Neural crest cell (in vitro differentiated cells): ENCODE results near the gene RASEF. TPM values are rescaled to one million over a fixed set of nuclear protein-coding genes. Genes with fewer than 3 reads are reported as not detected.

Experiments
- DNase-seq: peaks from one replicate; pipeline ENCODE4 v3.0.0; 2021; ENCODE audit warnings: low read depth, mixed read lengths, low spot score
- H3K27ac Mint-ChIP-seq: one replicate; pipeline ENCODE4 v1.8.0; 2021; ENCODE audit warnings: mild to moderate bottlenecking, mixed read lengths; ENCODE audit not compliant: unreplicated experiment
- H3K27me3 Mint-ChIP-seq: 2 replicates; pipeline ENCODE4 v1.8.0; 2021; ENCODE audit warnings: low read depth, mild to moderate bottlenecking, mixed read lengths
- H3K36me3 Mint-ChIP-seq: 2 replicates; pipeline ENCODE4 v1.8.0; 2021; ENCODE audit warnings: low read depth, mild to moderate bottlenecking, mixed read lengths
- H3K4me1 Mint-ChIP-seq: 2 replicates; pipeline ENCODE4 v1.8.0; 2021; ENCODE audit warnings: mixed read lengths
- H3K4me3 Mint-ChIP-seq: one replicate; pipeline ENCODE4 v1.8.0; 2021; ENCODE audit warnings: mild to moderate bottlenecking, mixed read lengths
- H3K9me3 Mint-ChIP-seq: 2 replicates; pipeline ENCODE4 v1.8.0; 2021; ENCODE audit warnings: mixed read lengths
- total RNA-seq: library from RNA; stranded (reverse); gene quantifications from 2 replicates; pipeline ENCODE4 v1.2.1, GENCODE V29; 2021
- TF ChIP-seq, protein P1 (sequence below): fragments of 200-600 bp; sonication (generic); conservative IDR thresholded peaks from 2 replicates; pipeline ENCODE4 v1.5.0; 2021; ENCODE audit warnings: antibody characterized with exemption, mild to moderate bottlenecking

RASEF gene
- total RNA-seq, 1 donor from 2014 or later, result 0.16 TPM

DNA sequence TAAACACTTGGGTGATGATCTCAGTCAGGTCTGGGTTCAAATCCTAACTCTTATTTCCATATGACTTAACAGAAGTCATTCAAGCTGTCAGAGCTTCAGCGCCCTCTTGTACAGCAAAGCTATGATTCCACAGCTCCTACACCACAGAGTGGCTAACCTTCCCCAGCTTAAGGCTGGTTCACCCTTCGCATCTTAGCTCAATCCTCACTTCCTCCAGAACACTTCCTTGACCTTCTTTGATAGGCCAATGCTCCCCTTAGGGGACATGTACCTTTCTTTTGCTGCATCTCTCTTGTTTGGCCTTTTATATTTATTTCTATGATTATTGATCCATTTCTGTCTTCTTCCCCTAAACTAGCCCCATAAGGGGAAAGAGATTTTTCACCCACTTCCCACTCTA, 57.0 kb downstream of the RASEF start:
- TF ChIP-seq, protein P1, sequence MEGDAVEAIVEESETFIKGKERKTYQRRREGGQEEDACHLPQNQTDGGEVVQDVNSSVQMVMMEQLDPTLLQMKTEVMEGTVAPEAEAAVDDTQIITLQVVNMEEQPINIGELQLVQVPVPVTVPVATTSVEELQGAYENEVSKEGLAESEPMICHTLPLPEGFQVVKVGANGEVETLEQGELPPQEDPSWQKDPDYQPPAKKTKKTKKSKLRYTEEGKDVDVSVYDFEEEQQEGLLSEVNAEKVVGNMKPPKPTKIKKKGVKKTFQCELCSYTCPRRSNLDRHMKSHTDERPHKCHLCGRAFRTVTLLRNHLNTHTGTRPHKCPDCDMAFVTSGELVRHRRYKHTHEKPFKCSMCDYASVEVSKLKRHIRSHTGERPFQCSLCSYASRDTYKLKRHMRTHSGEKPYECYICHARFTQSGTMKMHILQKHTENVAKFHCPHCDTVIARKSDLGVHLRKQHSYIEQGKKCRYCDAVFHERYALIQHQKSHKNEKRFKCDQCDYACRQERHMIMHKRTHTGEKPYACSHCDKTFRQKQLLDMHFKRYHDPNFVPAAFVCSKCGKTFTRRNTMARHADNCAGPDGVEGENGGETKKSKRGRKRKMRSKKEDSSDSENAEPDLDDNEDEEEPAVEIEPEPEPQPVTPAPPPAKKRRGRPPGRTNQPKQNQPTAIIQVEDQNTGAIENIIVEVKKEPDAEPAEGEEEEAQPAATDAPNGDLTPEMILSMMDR, result no peak
- H3K36me3 Mint-ChIP-seq, result no peaks in the 10 kb centered on the region
- no peak for DNase-seq
- H3K4me3 Mint-ChIP-seq, result no peak overlapping the region
- H3K4me1 Mint-ChIP-seq, result no peaks in the 10 kb centered on the region
- no peak overlapping the region for H3K27ac Mint-ChIP-seq
- H3K27me3 Mint-ChIP-seq, result no peaks in the 10 kb centered on the region
- H3K9me3 Mint-ChIP-seq, result no peaks in the 10 kb centered on the region

DNA sequence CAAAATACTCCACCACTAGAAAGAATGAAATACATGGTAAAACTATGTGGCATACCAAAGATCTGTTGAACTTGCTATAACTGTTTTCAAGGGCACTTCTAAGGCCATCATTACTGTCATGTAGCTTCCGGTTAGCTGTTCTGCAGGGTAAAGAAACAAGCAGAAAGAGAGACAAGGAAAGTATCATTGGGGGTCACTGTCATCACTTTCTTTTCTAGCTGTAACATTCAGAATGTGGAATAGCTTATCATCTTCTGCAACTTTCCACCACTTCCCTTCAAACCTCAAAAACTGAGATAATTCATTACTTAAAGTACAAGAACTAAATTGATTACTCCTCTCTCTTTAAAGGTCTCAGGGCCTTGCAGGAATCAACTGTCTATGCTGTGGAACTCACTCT, 57.6 kb downstream of the RASEF start:
- DNase-seq, result no peak
- no peaks in the 10 kb centered on the region for H3K9me3 Mint-ChIP-seq

DNA sequence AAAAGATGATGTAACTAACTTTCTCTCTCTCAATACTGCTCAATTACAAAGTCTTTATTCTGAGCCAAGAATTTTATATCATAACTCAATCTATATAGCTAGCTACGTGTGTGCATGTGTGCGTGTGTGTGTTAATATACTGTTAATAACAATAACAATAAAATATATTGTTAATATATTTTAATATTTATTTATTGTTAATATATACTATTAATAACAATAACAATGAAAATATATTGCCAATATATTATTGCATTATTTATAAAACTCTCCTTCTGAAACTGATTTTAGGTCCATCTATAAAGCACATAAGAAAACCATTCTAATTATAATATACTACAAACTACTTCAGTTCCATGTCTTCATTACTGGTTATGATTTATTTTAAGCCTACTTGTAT, 60.6 kb downstream of the RASEF start:
- no peaks in the 10 kb centered on the region for H3K9me3 Mint-ChIP-seq
- TF ChIP-seq, protein P1, result no peak
- H3K27ac Mint-ChIP-seq, result no peak overlapping the region
- no peaks in the 10 kb centered on the region for H3K4me1 Mint-ChIP-seq
- H3K36me3 Mint-ChIP-seq, result no peaks in the 10 kb centered on the region
- no peak for DNase-seq
- H3K4me3 Mint-ChIP-seq, result no peak overlapping the region
- H3K27me3 Mint-ChIP-seq, result no peaks in the 10 kb centered on the region

More for the DNA sequence above, 57.6 kb downstream of the RASEF start:
- Mint-ChIP-seq H3K4me1 (no peaks in the 10 kb centered on the region), H3K36me3 (no peaks in the 10 kb centered on the region), H3K27ac (no peak overlapping the region), H3K27me3 (no peaks in the 10 kb centered on the region), H3K4me3 (no peak overlapping the region)
- TF ChIP-seq, protein P1, result no peak

DNA sequence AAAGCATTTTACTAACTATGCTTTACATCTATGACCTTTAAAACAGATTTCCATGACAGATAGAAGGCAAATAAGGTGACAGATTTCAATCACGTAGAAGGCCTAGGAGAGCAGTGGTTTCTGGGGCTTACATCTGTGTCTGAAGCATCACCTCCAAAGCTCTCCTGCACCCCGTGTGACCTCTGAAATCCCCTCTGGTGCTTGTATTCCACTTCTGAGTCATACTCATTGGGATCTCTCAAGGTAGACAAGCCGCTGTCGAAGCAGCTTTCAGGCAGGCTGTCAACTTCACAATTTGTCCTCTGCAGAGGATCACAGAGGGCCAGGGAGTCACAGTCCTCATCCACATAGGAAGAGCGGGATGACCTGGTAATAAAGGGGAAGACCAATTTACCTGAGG, 62.2 kb downstream of the RASEF start:
- no peaks in the 10 kb centered on the region for H3K36me3 Mint-ChIP-seq
- H3K4me3 Mint-ChIP-seq, result no peak overlapping the region
- no peaks in the 10 kb centered on the region for H3K9me3 Mint-ChIP-seq
- no peak overlapping the region for H3K27ac Mint-ChIP-seq
- TF ChIP-seq, protein P1, result no peak
- no peaks in the 10 kb centered on the region for H3K27me3 Mint-ChIP-seq
- no peak for DNase-seq
- no peaks in the 10 kb centered on the region for H3K4me1 Mint-ChIP-seq

DNA sequence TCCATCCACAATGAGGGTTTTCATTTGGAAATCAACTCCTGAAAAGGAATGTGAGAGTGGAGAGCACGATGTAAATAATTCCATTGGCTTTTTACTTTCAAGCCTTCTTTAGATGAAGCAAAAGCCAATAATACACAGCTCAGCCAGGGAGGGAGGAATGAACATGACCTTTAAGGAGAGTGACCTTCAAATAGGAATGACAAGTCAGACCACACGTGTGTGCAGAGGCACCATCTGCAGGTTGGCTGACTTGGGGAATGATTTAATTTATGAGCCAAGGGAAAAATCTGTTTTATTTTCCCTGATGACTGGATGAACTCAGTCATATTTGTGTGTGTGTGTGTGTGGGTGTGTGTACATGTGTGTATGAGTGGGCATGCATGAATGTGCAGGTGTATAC, 64.5 kb downstream of the RASEF start:
- TF ChIP-seq, protein P1, result no peak
- no peaks in the 10 kb centered on the region for H3K4me1 Mint-ChIP-seq
- H3K27ac Mint-ChIP-seq, result no peak overlapping the region
- H3K9me3 Mint-ChIP-seq, result no peaks in the 10 kb centered on the region
- DNase-seq, result no peak
- no peaks in the 10 kb centered on the region for H3K27me3 Mint-ChIP-seq
- no peaks in the 10 kb centered on the region for H3K36me3 Mint-ChIP-seq
- H3K4me3 Mint-ChIP-seq, result no peak overlapping the region
